ENCODE measurements around the gene BIN2. TPM values are rescaled to one million over a fixed set of nuclear protein-coding genes. Genes with fewer than 3 reads are reported as not detected.

Gene BIN2
- polyA plus RNA-seq, 3 donors, result 120 to 376 (median 196) TPM

- Histone ChIP-seq H3K4me3 (replicated peaks in 1 of 3; ENCODE audit: low read depth in 2 of 3, low read length in 3 of 3) (no peak overlapping the region), H3K36me3 (replicated peaks in 1 of 2; ENCODE audit: control insufficient read depth in 1 of 2, insufficient read depth in 2 of 2, low read length in 2 of 2) (peaks cover 6 to 56% of the 10 kb centered on the region in 2 donors), H4K20me1 (ENCODE audit: insufficient read depth, low read length) (peaks cover 8% of the 10 kb centered on the region), H3K27ac (ENCODE audit: low read depth in 1 of 2, low read length in 2 of 2) (no peak overlapping the region), H2AFZ (ENCODE audit: insufficient read depth, low read depth, low read length, poor library complexity, severe bottlenecking) (no peak overlapping the region), H3K9me3 (replicated peaks in 1 of 2; ENCODE audit: control insufficient read depth in 1 of 2, insufficient read depth in 1 of 2, low read length in 2 of 2) (no peaks in the 10 kb centered on the region), H3K4me1 (ENCODE audit: control insufficient read depth in 1 of 2, insufficient read depth in 2 of 2, low read length in 2 of 2) (peaks cover 18 to 23% of the 10 kb centered on the region in 2 donors), H3K27me3 (ENCODE audit: control insufficient read depth in 2 of 2, insufficient read depth in 2 of 2, low read length in 2 of 2) (no peaks in the 10 kb centered on the region), H3K79me2 (ENCODE audit: insufficient read depth, low read length) (no peaks in the 10 kb centered on the region), H3K4me2 (replicated peaks; ENCODE audit: extremely low read depth, low read length, poor library complexity, severe bottlenecking) (no peak overlapping the region), H3K9ac (ENCODE audit: insufficient read depth, low read length, poor library complexity, severe bottlenecking) (peak overlapping the region; percentile 0)
- intact Hi-C loops (cut with micrococcal nuclease), result no loop called here
- no peak for TF ChIP-seq CTCF (IDR thresholded peaks at IDR 0.05)
- Mint-ChIP-seq H3K27me3 (ENCODE audit: low read depth in 3 of 3) (peaks cover 0 to 6% (median 0%) of the 10 kb centered on the region in 3 donors), H3K36me3 (peaks cover 72 to 79% of the 10 kb centered on the region in 2 donors), H3K4me1 (peaks cover 26% of the 10 kb centered on the region), H3K27ac (peak overlapping the region; percentile 16 to 83 (median 76)), H3K9me3 (peaks cover 0 to 16% (median 9%) of the 10 kb centered on the region in 7 donors), H3K4me3 (peak overlapping the region in 1 of 2 donors; percentile 58)
- no peak for DNase-seq
- WGBS (ENCODE audit: insufficient coverage), result 10% methylated on average over 2 of the region's 4 CpGs
Observed at GRCh38 chr12:51369581-51369980, 45.6 kb upstream of the BIN2 start.

- DNase-seq, result peak; percentile 59 to 87 (median 64)
- H3K27ac Mint-ChIP-seq, result peak overlapping the region; percentile 16 to 83 (median 76)
- peak overlapping the region; percentile 0 for H2AFZ ChIP-seq (ENCODE audit: insufficient read depth, low read depth, low read length, poor library complexity, severe bottlenecking)
- peaks cover 0 to 11% (median 6%) of the 10 kb centered on the region in 7 donors for H3K9me3 Mint-ChIP-seq
- TF ChIP-seq CTCF (IDR thresholded peaks at IDR 0.05), result no peak
- H3K36me3 Mint-ChIP-seq, result peaks cover 73 to 79% of the 10 kb centered on the region in 2 donors
- peaks cover 18 to 23% of the 10 kb centered on the region in 2 donors for H3K4me1 ChIP-seq (ENCODE audit: control insufficient read depth in 1 of 2, insufficient read depth in 2 of 2, low read length in 2 of 2)
- peak overlapping the region; percentile 8 for H3K4me2 ChIP-seq (replicated peaks; ENCODE audit: extremely low read depth, low read length, poor library complexity, severe bottlenecking)
- H3K27me3 ChIP-seq (ENCODE audit: control insufficient read depth in 2 of 2, insufficient read depth in 2 of 2, low read length in 2 of 2), result no peaks in the 10 kb centered on the region
- H3K4me3 Mint-ChIP-seq, result peak overlapping the region in 1 of 2 donors; percentile 58
- 5% methylated on average over 9 of the region's 17 CpGs for WGBS (ENCODE audit: insufficient coverage)
- peak overlapping the region; percentile 0 for H3K9ac ChIP-seq (ENCODE audit: insufficient read depth, low read length, poor library complexity, severe bottlenecking)
- intact Hi-C loops (cut with micrococcal nuclease), result no loop called here
- peaks cover 26% of the 10 kb centered on the region for H3K4me1 Mint-ChIP-seq
- peaks cover 0 to 6% (median 0%) of the 10 kb centered on the region in 3 donors for H3K27me3 Mint-ChIP-seq (ENCODE audit: low read depth in 3 of 3)
- no peaks in the 10 kb centered on the region for H3K79me2 ChIP-seq (ENCODE audit: insufficient read depth, low read length)
- peaks cover 6 to 56% of the 10 kb centered on the region in 2 donors for H3K36me3 ChIP-seq (replicated peaks in 1 of 2; ENCODE audit: control insufficient read depth in 1 of 2, insufficient read depth in 2 of 2, low read length in 2 of 2)
- H4K20me1 ChIP-seq (ENCODE audit: insufficient read depth, low read length), result peaks cover 8% of the 10 kb centered on the region
- no peaks in the 10 kb centered on the region for H3K9me3 ChIP-seq (replicated peaks in 1 of 2; ENCODE audit: control insufficient read depth in 1 of 2, insufficient read depth in 1 of 2, low read length in 2 of 2)
- no peak overlapping the region for H3K4me3 ChIP-seq (replicated peaks in 1 of 3; ENCODE audit: low read depth in 2 of 3, low read length in 3 of 3)
- no peak overlapping the region for H3K27ac ChIP-seq (ENCODE audit: low read depth in 1 of 2, low read length in 2 of 2)
Observed at GRCh38 chr12:51368640-51369517, 44.9 kb upstream of the BIN2 start.

Data from CD14-positive monocyte (primary cell).